8988T (cell line): ENCODE data around the gene RITA1.

Source experiments
- DNase-seq: peaks from one replicate; pipeline ENCODE4 v3.0.0; 2011

The RITA1 gene

GRCh38 chr12:113180333-113180732 lies 5.2 kb upstream of the RITA1 start:
- no peak for DNase-seq

GRCh38 chr12:113181975-113182374 lies 3.5 kb upstream of the RITA1 start:
- no peak for DNase-seq

DNA sequence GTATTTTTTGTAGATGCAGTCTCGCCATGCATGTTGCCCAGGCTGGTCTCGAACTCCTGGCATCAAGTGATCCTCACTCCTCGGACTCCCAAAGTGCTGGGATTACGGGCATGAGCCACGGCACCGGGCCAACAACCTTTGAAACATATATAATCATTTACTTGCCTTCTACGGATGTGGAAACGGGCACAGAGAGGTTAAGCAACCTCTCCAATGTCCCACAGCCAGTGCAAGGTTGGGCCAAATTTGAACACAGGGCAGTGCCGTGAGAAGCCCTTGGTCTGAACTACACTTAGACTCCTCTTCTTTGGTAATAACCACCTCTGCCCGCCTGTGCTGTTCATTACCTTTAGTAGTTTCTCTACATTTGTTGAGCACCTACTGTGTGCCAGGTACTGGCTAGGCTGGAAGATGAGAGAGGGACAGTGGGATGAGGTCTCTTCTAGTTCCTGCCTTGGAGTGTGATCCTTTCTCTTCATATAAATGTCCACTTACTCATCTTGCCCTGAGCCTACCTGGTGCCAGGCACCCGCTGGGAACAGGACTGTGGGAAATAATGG lies 2.4 kb upstream of the RITA1 start:
- DNase-seq = no peak

- no peak for DNase-seq
Measured at GRCh38 chr12:113184098-113184899, 1.2 kb upstream of the RITA1 start.

- no peak for DNase-seq
Measured at GRCh38 chr12:113184900-113185179, 681 bp upstream of the RITA1 start.

DNA sequence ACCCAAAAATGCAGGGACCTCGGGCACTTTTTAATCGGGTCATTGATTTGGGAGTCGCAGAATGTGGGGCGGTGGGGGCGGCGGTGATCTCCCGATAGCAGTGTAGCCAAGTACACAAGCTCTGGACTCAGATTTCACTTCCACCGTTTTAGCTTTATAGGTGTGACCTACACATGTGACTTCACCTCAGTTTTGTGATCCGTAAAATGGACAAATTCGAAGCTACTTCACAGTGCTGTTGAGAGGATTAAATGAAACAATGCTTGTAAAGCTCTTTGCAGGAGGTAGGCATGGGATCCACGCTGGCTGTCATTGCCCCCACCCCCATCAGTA lies 478 bp downstream of the RITA1 start:
- DNase-seq = no peak

DNA sequence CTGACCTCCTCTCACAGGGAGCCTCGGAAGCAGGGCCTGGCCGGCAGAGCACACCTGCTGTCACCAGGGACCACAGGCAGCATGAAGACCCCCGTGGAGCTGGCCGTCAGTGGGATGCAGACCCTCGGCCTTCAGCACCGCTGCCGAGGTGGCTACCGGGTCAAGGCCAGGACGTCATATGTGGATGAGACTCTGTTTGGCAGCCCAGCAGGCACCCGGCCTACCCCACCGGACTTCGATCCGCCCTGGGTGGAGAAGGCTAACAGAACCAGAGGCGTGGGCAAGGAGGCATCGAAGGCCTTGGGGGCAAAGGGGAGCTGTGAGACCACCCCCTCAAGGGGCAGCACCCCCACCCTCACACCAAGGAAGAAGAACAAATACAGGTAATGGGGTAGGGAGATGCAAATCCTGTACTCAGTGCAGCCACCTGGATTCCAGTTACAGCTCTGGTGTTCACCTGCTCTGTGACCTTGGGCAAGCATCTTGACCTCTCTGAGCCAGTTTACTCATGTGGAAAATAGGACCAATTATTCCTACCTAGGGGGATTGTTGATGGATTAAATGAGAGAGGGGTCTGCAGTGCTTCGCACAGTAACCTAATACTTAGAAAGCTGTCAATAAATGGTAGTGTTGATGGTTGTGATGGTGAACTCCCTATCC lies 1.3 kb downstream of the RITA1 start:
- DNase-seq = no peak

DNA sequence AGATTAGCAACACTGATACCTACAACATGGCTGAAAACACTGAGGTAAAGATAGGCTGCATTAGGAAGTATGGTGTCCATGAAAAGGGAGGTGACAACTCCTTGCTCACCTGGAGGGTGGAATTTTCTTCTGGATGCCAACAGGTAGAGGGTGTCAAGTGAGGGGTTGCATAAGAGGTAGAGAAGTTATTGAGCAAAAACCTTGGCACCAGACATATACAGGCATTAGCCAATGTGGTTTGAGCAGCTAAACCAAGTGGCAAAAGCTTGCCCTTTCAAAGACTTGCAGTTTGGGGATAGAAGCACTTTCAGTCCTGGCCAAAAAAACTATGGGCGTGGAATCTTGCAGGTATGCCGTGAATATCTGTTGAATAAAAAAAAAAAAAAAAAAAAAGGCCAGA lies 3.8 kb downstream of the RITA1 start:
- no peak for DNase-seq

DNA sequence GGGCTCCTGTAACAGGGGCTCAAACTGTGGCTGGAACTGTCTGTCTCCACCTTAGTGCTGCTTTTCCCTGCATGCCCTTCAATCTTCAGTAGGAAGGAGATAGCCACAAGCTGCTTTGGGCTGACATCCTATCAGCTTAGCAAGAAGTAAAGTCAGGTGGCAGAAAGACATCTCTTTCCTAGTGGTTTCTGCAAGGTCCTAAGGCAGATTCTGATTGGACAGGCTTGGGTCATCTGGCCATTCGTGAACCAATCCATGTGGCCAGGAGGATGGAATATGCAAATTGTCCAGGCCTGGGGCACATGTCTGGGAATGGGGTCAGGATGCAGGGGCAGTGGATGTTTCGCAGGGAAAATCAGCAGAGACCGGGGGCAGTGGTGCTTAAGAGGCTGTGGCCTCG lies 5.2 kb downstream of the RITA1 start:
- no peak for DNase-seq

- DNase-seq = no peak
Measured at GRCh38 chr12:113191227-113191626, 5.7 kb downstream of the RITA1 start.

DNA sequence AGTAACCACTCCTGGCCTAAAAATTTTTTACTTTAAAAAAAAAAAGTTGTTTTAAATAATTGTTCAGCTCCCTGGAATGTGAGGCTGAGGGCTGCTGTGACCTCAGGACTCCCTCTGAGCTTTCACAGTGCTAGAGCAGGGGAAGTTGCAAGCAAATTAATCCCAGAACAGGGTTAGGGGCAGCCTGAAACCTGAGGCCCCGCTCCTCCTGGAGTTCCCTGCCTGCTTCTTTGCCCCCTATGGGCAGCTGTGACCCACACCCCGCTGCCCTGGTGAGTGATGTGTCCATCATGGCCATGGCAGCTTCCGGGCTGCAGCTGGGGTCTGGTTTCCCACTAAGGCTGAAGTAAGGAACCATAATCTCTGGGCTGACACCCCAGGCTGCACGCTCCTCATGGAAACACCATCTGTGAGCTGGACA lies 9.5 kb downstream of the RITA1 start:
- DNase-seq = no peak

DNA sequence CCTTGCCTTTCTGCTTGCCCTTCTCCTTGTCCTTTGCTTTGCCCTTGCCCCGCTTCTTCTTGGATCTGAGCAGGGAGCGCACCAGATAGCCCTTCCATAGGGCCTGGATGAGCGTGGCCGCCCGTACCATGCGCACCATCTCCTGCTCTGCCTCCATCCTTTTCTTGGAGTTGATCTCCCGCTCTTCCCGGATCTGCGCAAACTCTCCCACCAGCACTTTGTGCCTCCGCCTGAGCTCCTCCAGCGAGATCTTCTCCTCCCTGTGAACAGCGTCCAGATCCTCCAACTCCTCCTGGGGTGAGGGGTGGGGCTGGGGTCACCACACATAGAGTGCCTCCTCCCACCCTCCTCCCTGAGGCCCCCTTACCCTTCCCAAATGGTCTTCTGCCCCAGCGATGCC lies 10.1 kb downstream of the RITA1 start:
- DNase-seq = no peak

- DNase-seq = no peak
Measured at GRCh38 chr12:113196582-113196981, 11.1 kb downstream of the RITA1 start.

DNA sequence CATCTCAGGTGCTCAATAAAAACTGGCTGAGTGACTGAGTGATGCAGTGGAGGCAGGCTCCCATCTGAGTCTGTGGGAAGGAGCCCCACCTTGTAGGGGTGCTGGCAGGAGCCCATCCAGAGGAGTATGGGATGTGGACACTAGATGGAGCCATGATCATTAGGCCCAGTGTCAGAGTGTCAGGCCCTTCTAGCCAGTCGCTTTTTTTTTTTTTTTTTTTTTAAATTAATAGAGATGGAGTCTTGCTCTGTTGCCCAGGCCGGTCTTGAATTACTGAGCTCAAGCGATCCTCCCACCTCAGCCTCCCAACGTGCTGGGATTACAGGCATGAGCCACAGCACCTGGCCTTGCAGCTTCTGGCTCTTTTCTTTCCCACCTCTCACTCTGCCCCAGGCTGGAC lies 11.5 kb downstream of the RITA1 start:
- peak; percentile 81 for DNase-seq

DNA sequence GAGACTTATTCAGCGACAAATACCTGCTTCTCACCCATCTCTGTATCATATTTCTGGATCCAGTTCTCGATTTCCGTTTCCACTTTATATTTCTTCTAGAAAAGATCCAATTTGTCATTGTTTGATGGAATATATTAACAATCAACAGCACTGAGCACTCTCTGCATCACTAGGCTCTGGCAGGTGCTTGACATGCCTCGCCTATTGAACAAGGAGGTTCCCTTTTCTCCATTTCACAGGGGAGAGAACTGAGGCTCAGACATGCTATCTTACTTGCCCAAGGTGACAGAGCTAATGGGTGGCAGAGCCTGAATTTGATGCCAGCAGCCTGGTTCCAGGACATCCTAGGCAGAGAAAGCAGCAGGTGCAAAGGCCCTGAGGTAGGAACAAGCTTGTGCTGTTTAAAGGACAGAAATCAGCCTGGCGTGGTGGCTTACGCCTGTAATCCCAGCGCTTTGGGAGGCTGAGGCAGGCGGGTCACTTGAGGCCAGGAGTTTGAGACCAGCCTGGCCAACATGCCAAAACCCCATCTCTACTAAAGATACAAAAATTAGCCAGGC lies 12.1 kb downstream of the RITA1 start:
- DNase-seq = no peak

DNA sequence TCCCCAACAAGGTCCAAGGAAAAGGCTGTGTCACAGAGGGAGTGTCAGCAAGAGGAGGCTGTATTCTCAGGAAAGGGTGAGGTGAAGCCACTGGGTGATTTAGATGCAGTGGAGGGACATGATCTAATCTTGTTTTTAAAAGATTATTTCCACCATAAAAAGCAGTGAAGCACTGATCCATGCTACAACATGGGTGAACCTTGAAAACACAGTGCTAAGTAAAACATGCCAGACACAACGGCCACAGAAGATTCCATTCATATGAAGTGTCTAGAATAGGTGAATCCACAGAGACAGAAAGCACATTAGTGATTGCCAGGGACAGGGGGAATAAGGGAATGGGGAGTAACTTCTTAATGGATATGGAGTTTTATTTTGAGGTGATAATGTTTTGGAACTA lies 12.8 kb downstream of the RITA1 start:
- no peak for DNase-seq

GRCh38 chr12:113200021-113200797 lies 14.7 kb downstream of the RITA1 start:
- DNase-seq = no peak

- no peak for DNase-seq
Measured at GRCh38 chr12:113201187-113202177, 16.0 kb downstream of the RITA1 start.

- no peak for DNase-seq
Measured at GRCh38 chr12:113202300-113203075, 17.0 kb downstream of the RITA1 start.

DNA sequence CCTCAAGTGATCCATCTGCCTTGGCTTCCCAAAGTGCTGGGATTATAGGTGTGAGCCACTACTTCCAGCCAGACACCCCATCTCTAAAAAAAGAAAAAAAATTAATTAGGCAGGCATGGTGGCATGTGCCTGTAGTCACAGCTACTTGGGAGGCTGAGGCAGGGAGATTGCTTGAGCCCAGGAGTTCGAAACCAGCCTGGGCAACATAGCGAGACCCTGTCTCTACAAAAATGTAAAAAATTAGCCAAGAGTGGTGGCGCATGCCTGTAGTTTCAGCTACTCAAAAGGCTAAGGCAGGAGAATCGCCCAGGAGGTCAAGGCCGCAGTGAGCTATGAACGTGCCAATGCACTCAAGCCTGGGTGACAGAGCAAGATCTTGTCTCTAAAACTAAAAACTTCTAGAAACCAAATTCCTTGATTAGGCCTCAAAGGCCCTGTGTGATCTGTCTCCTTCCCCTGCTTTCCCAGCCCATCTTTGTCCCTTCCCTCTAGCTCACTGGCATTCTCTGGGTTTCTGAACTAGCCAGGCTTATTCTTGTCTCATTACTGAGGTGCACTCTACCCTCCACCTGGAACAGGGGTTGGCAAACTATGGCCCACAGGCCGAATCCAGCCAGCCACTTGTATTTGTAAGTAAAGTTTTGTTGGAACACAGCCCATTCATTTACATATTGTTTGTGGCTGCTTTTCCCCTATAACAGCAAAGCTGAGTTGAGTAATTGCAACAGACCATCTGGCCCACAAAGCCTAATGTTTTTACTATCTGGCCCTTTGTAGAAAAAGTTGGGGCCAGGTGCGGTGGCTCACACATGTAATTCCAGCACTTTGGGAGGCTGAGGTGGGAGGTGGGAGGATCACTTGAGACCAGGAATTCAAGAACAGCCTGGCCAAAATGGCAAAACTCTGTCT lies 18.6 kb downstream of the RITA1 start:
- DNase-seq = no peak
